ENCODE data around the gene SNAI1.

DNA sequence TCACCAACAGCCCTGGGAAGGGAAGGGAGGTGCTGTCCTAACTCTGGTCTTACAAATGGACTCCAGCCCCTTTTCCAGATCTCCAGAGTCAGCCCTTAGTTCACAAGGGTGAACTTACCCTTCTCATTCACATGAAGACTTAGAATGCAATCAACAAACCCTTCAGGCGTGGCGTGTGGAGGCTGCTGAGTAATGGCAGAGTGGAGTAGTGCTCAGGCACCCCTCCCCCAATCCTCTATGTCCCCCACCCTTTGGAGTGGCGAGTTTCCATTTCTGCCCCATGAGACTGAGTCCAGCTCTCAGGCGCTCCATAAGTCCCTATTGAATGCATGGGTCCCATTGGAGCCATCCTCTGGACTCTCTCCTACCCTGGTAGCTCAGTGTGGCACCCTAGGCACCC lies 3.3 kb downstream of the SNAI1 start:
- no peak for TF ChIP-seq CTCF (conservative IDR thresholded peaks at IDR 0.05; ENCODE audit: low read depth, low read length)
- TF ChIP-seq EZH2phosphoT487 (IDR thresholded peaks at IDR 0.05; ENCODE audit: borderline replicate concordance, low read length), result no peak
- TF ChIP-seq EZH2 (IDR thresholded peaks at IDR 0.05; ENCODE audit: low read length, unreplicated experiment), result no peak
